ENCODE measurements around the gene CLP1. TPM values are rescaled to one million over a fixed set of nuclear protein-coding genes. Genes with fewer than 3 reads are reported as not detected.
A peak's percentile ranks its signal among the peaks of the same experiment; 100 is the strongest.

CLP1 gene
- total RNA-seq, 1 experiment from 2014 or later = 22.1 TPM

DNA sequence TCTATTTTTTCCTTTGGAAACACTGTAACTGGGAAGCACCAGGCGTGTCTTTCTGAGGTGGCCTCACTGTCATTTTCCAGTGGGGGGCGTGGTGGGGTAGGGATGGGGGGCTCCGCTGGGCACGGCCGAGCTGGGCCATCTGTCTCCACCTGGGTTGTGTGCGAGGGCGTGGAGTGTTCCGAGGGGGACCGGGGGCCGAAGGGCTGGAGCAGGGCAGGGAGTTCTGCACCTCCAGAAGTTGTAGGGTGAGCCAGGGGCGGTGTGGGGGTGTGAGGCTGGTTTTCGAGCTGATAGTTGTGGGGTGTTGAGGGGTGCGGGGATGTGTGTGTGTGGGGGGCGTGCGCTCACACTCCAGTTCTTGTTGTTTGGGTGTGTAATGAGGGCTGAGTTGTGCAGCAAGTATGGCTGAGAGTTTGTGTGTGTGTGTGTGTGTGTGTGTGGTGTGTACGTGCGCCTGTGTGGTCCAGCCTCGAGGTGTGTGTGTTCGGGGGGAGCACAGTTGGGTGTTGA is 18.7 kb upstream of the CLP1 start:
- Histone ChIP-seq H3K4me1 (peaks cover 25% of the 10 kb centered on the region), H3K27me3 (replicated peaks; ENCODE audit: control insufficient read depth, insufficient read depth, low read length) (no peaks in the 10 kb centered on the region), H3K36me3 (ENCODE audit: control insufficient read depth, insufficient read depth, low read length) (no peaks in the 10 kb centered on the region), H3K4me3 (ENCODE audit: low read depth, low read length) (no peak overlapping the region), H3K9me3 (no peaks in the 10 kb centered on the region)
- Mint-ChIP-seq H3K27ac (ENCODE audit: unreplicated experiment) (peak overlapping the region; percentile 71), H3K4me3 (ENCODE audit: unreplicated experiment) (peak overlapping the region; percentile 73), H3K9me3 (ENCODE audit: unreplicated experiment) (no peaks in the 10 kb centered on the region), H3K36me3 (ENCODE audit: insufficient read depth, unreplicated experiment) (peaks cover 6% of the 10 kb centered on the region), H3K27me3 (ENCODE audit: insufficient read depth, unreplicated experiment) (no peaks in the 10 kb centered on the region), H3K4me1 (ENCODE audit: low read depth, unreplicated experiment) (peaks cover 7% of the 10 kb centered on the region)
- intact Hi-C loops (cut with micrococcal nuclease; ENCODE audit: unreplicated experiment) = no loop called here
- no peak for TF ChIP-seq CTCF (IDR thresholded peaks at IDR 0.05; ENCODE audit: insufficient read depth in 1 of 2, low read depth in 1 of 2, low read length in 1 of 2, severe bottlenecking in 1 of 2, unreplicated experiment in 1 of 2)
- CTCF ChIA-PET = interaction anchor here (0.9 to 3.4 kb wide), 3 partner anchors 70 to 293 kb away, joined by 4 to 82 read pairs (median 39); partner anchors contain the start of gene UBE2L6
- POLR2A ChIA-PET = no interaction called here
- BruUV-seq (replicated peaks) = no TSS peak
- DNase-seq = no peak

DNA sequence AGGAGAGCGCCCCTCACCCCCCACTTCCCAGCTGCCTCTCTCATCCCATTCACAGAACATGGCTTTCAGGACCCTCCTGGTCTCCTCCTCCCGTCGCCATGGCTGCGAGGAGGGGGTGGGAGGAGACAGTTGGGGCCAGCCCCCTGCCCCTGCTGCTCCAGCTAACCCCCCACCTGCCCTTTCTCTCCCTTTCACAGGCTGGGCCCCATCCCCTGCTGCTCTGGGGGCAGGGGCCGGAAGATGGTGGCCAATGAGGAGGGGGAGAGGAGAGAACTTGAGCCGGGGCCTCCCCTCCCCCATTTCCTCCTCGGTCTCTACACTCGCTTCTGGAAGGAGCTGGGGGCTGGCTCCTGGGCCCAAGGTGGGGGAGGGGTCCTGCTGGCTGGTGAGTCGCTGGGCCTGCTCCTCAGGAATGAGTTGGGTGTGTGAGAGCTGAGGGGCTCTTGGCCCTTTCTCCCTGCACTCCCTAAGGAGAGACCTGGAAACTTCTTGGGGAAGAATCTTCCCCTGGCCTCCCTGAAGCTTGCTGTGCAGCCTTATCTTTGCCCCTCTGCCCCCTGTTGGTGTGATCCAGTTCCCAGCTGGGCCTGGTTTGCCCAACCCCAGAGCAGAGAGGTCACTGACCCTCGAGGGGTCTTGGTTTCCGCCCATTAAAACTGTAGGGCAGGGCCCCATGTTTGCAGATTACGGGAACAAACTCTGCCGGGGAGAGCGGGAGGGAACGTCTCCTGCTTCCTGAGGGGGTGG is 18.1 kb upstream of the CLP1 start:
- Mint-ChIP-seq H3K9me3 (ENCODE audit: unreplicated experiment) (no peaks in the 10 kb centered on the region), H3K4me1 (ENCODE audit: low read depth, unreplicated experiment) (peaks cover 7% of the 10 kb centered on the region), H3K36me3 (ENCODE audit: insufficient read depth, unreplicated experiment) (peaks cover 7% of the 10 kb centered on the region), H3K27me3 (ENCODE audit: insufficient read depth, unreplicated experiment) (no peaks in the 10 kb centered on the region), H3K4me3 (ENCODE audit: unreplicated experiment) (peak overlapping the region; percentile 73), H3K27ac (ENCODE audit: unreplicated experiment) (peak overlapping the region; percentile 71)
- peak in 1 of 2 experiments; percentile 13 for TF ChIP-seq CTCF (IDR thresholded peaks at IDR 0.05; ENCODE audit: insufficient read depth in 1 of 2, low read depth in 1 of 2, low read length in 1 of 2, severe bottlenecking in 1 of 2, unreplicated experiment in 1 of 2)
- intact Hi-C loops (cut with micrococcal nuclease; ENCODE audit: unreplicated experiment) = loop anchor here (5.0 kb wide), 1 partner anchor 162 kb away; no protein-coding TSS in a partner anchor
- no peaks in the 10 kb centered on the region for H3K36me3 ChIP-seq (ENCODE audit: control insufficient read depth, insufficient read depth, low read length)
- peaks cover 25% of the 10 kb centered on the region for H3K4me1 ChIP-seq
- POLR2A ChIA-PET = no interaction called here
- no peak overlapping the region for H3K4me3 ChIP-seq (ENCODE audit: low read depth, low read length)
- no TSS peak for BruUV-seq (replicated peaks)
- H3K27me3 ChIP-seq (replicated peaks; ENCODE audit: control insufficient read depth, insufficient read depth, low read length) = no peaks in the 10 kb centered on the region
- CTCF ChIA-PET = interaction anchor here (0.6 to 3.4 kb wide), 5 partner anchors 54 to 294 kb away, joined by 3 to 82 read pairs (median 4); partner anchors contain the start of gene UBE2L6
- DNase-seq = peak; percentile 51 to 70
- no peaks in the 10 kb centered on the region for H3K9me3 ChIP-seq

GRCh38 chr11:57640068-57640800 is 17.3 kb upstream of the CLP1 start:
- intact Hi-C loops (cut with micrococcal nuclease; ENCODE audit: unreplicated experiment) = loop anchor here (5.0 kb wide), 1 partner anchor 163 kb away; no protein-coding TSS in a partner anchor
- Histone ChIP-seq H3K27me3 (replicated peaks; ENCODE audit: control insufficient read depth, insufficient read depth, low read length) (no peaks in the 10 kb centered on the region), H3K4me1 (peaks cover 27% of the 10 kb centered on the region), H3K4me3 (ENCODE audit: low read depth, low read length) (no peak overlapping the region), H3K36me3 (ENCODE audit: control insufficient read depth, insufficient read depth, low read length) (no peaks in the 10 kb centered on the region), H3K9me3 (no peaks in the 10 kb centered on the region)
- DNase-seq = no peak
- CTCF ChIA-PET = interaction anchor here (0.6 to 3.4 kb wide), 22 partner anchors 8 to 295 kb away, joined by 3 to 82 read pairs (median 6); partner anchors contain the start of genes SERPING1, SLC43A1, TIMM10 and UBE2L6
- peak overlapping the region; percentile 73 for H3K4me3 Mint-ChIP-seq (ENCODE audit: unreplicated experiment)
- TF ChIP-seq CTCF (IDR thresholded peaks at IDR 0.05; ENCODE audit: insufficient read depth in 1 of 2, low read depth in 1 of 2, low read length in 1 of 2, severe bottlenecking in 1 of 2, unreplicated experiment in 1 of 2) = no peak
- peaks cover 7% of the 10 kb centered on the region for H3K36me3 Mint-ChIP-seq (ENCODE audit: insufficient read depth, unreplicated experiment)
- peak overlapping the region; percentile 39 for H3K27ac Mint-ChIP-seq (ENCODE audit: unreplicated experiment)
- POLR2A ChIA-PET = no interaction called here
- peaks cover 7% of the 10 kb centered on the region for H3K4me1 Mint-ChIP-seq (ENCODE audit: low read depth, unreplicated experiment)
- no peaks in the 10 kb centered on the region for H3K27me3 Mint-ChIP-seq (ENCODE audit: insufficient read depth, unreplicated experiment)
- H3K9me3 Mint-ChIP-seq (ENCODE audit: unreplicated experiment) = no peaks in the 10 kb centered on the region
- no TSS peak for BruUV-seq (replicated peaks)

All from Caco-2 (cell line).